ENCODE results near the gene WNK2.
"Not testable (repeated sequence)": the region's sequence is repeated elsewhere in the genome, so short reads cannot be mapped to it uniquely, and the experiment has no call there.

WNK2 gene

GRCh38 chr9:93365427-93366118 lies 181.6 kb downstream of the WNK2 start:
- no peak overlapping the region for H3K4me3 Mint-ChIP-seq
- no peaks in the 10 kb centered on the region for H3K4me1 Mint-ChIP-seq
- H3K36me3 Mint-ChIP-seq (ENCODE audit: low read depth), result peaks cover 3% of the 10 kb centered on the region
- peaks cover 40% of the 10 kb centered on the region for H3K9me3 Mint-ChIP-seq
- no peak for TF ChIP-seq CTCF (IDR thresholded peaks at IDR 0.05)
- peaks cover 22% of the 10 kb centered on the region for H3K27me3 Mint-ChIP-seq (ENCODE audit: low read depth, poor library complexity)
- no peak for DNase-seq
- no peak overlapping the region for H3K27ac Mint-ChIP-seq

- Mint-ChIP-seq H3K4me1 (no peaks in the 10 kb centered on the region), H3K4me3 (no peak overlapping the region), H3K27ac (no peak overlapping the region), H3K9me3 (peaks cover 39% of the 10 kb centered on the region), H3K27me3 (ENCODE audit: low read depth, poor library complexity) (peaks cover 27% of the 10 kb centered on the region), H3K36me3 (ENCODE audit: low read depth) (peaks cover 3% of the 10 kb centered on the region)
- no peak for DNase-seq
- TF ChIP-seq CTCF (IDR thresholded peaks at IDR 0.05), result no peak
These were observed 182.1 kb downstream of the WNK2 start for GRCh38 chr9:93366119-93366447.

GRCh38 chr9:93366486-93366885 lies 182.5 kb downstream of the WNK2 start:
- not testable (repeated sequence) for H3K4me1 Mint-ChIP-seq; H3K4me3 Mint-ChIP-seq; DNase-seq; H3K27ac Mint-ChIP-seq; H3K36me3 Mint-ChIP-seq (ENCODE audit: low read depth)
- Mint-ChIP-seq H3K27me3 (ENCODE audit: low read depth, poor library complexity) (peaks cover 30% of the 10 kb centered on the region), H3K9me3 (peaks cover 37% of the 10 kb centered on the region)

GRCh38 chr9:93368437-93368836 lies 184.5 kb downstream of the WNK2 start:
- peaks cover 37% of the 10 kb centered on the region for H3K27me3 Mint-ChIP-seq (ENCODE audit: low read depth, poor library complexity)
- H3K36me3 Mint-ChIP-seq (ENCODE audit: low read depth), result peaks cover 3% of the 10 kb centered on the region
- no peak overlapping the region for H3K27ac Mint-ChIP-seq
- DNase-seq, result no peak
- no peak overlapping the region for H3K4me3 Mint-ChIP-seq
- H3K4me1 Mint-ChIP-seq, result no peaks in the 10 kb centered on the region
- H3K9me3 Mint-ChIP-seq, result peaks cover 22% of the 10 kb centered on the region
- TF ChIP-seq CTCF (IDR thresholded peaks at IDR 0.05), result no peak

GRCh38 chr9:93369686-93370085 lies 185.7 kb downstream of the WNK2 start:
- no peak overlapping the region for H3K27ac Mint-ChIP-seq
- H3K4me3 Mint-ChIP-seq, result no peak overlapping the region
- TF ChIP-seq CTCF (IDR thresholded peaks at IDR 0.05), result no peak
- H3K36me3 Mint-ChIP-seq (ENCODE audit: low read depth), result no peaks in the 10 kb centered on the region
- DNase-seq, result no peak
- peaks cover 13% of the 10 kb centered on the region for H3K9me3 Mint-ChIP-seq
- no peaks in the 10 kb centered on the region for H3K4me1 Mint-ChIP-seq
- peaks cover 29% of the 10 kb centered on the region for H3K27me3 Mint-ChIP-seq (ENCODE audit: low read depth, poor library complexity)
